Ishikawa (cell line): ENCODE measurements around the gene DACH1.

Experiments
- CEBPB ChIP-seq: IDR thresholded peaks from 2 replicates; pipeline ENCODE4 v1.6.1; 2012
- CREB1 ChIP-seq: IDR thresholded peaks from 2 replicates; pipeline ENCODE4 v1.6.1; 2012; ENCODE audit warnings: low read depth
- EGR1 ChIP-seq: IDR thresholded peaks from 2 replicates; pipeline ENCODE4 v1.6.1; 2012
- EP300 ChIP-seq: IDR thresholded peaks from 2 replicates; pipeline ENCODE4 v1.6.1; 2012; ENCODE audit warnings: borderline replicate concordance
- FOXM1 ChIP-seq: IDR thresholded peaks from 2 replicates; pipeline ENCODE4 v1.6.1; 2012; ENCODE audit warnings: low read depth, borderline replicate concordance
- NFIC ChIP-seq: IDR thresholded peaks from 2 replicates; pipeline ENCODE4 v1.6.1; 2012
- RAD21 ChIP-seq: IDR thresholded peaks from 2 replicates; pipeline ENCODE4 v1.6.1; 2012; ENCODE audit warnings: low read depth
- REST ChIP-seq: IDR thresholded peaks from 2 replicates; pipeline ENCODE4 v1.6.1; 2012; ENCODE audit warnings: low read depth, mild to moderate bottlenecking
- TAF1 ChIP-seq: IDR thresholded peaks from 2 replicates; pipeline ENCODE4 v1.6.1; 2012; ENCODE audit warnings: low read depth, mild to moderate bottlenecking
- TCF12 ChIP-seq: IDR thresholded peaks from 2 replicates; pipeline ENCODE4 v1.6.1; 2012; ENCODE audit warnings: low read depth
- TEAD4 ChIP-seq: IDR thresholded peaks from 2 replicates; pipeline ENCODE4 v1.6.1; 2012
- YY1 ChIP-seq: IDR thresholded peaks from 2 replicates; pipeline ENCODE4 v1.6.1; 2012; ENCODE audit warnings: low read depth
- ZBTB7A ChIP-seq: IDR thresholded peaks from 2 replicates; pipeline ENCODE4 v1.6.1; 2012; ENCODE audit warnings: low read depth
- TF ChIP-seq, protein P1 (sequence below): IDR thresholded peaks from 2 replicates; pipeline ENCODE4 v1.6.1; 2012
- TF ChIP-seq, protein P2 (sequence below): IDR thresholded peaks from 2 replicates; pipeline ENCODE4 v1.6.1; 2012

DACH1 gene

GRCh38 chr13:71488201-71488600 is 378.8 kb downstream of the DACH1 start:
- TF ChIP-seq YY1: no peak
- no peak for TF ChIP-seq CREB1
- no peak for TF ChIP-seq REST
- TF ChIP-seq, protein P1, sequence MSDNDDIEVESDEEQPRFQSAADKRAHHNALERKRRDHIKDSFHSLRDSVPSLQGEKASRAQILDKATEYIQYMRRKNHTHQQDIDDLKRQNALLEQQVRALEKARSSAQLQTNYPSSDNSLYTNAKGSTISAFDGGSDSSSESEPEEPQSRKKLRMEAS: no peak
- TF ChIP-seq NFIC: no peak
- TF ChIP-seq FOXM1: no peak
- TF ChIP-seq, protein P2, sequence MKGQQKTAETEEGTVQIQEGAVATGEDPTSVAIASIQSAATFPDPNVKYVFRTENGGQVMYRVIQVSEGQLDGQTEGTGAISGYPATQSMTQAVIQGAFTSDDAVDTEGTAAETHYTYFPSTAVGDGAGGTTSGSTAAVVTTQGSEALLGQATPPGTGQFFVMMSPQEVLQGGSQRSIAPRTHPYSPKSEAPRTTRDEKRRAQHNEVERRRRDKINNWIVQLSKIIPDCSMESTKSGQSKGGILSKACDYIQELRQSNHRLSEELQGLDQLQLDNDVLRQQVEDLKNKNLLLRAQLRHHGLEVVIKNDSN: no peak
- no peak for TF ChIP-seq EGR1
- no peak for TF ChIP-seq CEBPB
- TF ChIP-seq ZBTB7A: no peak
- no peak for TF ChIP-seq TAF1
- TF ChIP-seq EP300: no peak
- no peak for TF ChIP-seq TEAD4
- TF ChIP-seq TCF12: no peak
- TF ChIP-seq RAD21: no peak

GRCh38 chr13:71485913-71486312 is 381.1 kb downstream of the DACH1 start:
- TF ChIP-seq TAF1 (no peak), ZBTB7A (no peak), EP300 (no peak), YY1 (no peak), TEAD4 (no peak), EGR1 (no peak), NFIC (no peak)
- TF ChIP-seq, protein P1: no peak
- TF ChIP-seq, protein P2: no peak

DNA sequence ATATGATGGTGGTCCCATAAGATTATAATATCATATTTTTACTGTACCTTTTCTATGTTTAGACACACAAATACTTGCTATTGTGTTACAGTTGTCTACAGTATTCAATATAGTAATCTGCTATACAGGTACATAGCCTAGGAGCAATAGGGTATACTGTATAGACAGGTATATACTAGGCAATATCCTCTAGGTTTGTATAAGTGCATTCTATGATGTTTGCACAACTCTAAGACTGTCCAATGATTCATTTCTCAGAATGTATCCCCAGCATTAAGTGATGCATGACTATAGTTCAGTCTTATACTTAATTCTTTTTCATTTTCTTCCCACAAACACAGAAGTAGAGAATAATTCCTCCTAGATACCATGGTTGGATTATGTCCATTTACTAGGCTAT is 383.3 kb downstream of the DACH1 start:
- TF ChIP-seq EP300 (no peak), RAD21 (no peak), ZBTB7A (no peak), FOXM1 (no peak)
- TF ChIP-seq, protein P1: no peak
- TF ChIP-seq, protein P2: no peak

- TF ChIP-seq, protein P1: no peak
- TF ChIP-seq REST (no peak), EP300 (no peak), TEAD4 (no peak), FOXM1 (no peak), TAF1 (no peak), CREB1 (no peak), RAD21 (no peak), CEBPB (no peak)
- TF ChIP-seq, protein P2: no peak
These were observed 385.5 kb downstream of the DACH1 start for GRCh38 chr13:71481501-71481900.

- TF ChIP-seq FOXM1 (no peak), EGR1 (no peak), YY1 (no peak), TCF12 (no peak), EP300 (no peak), ZBTB7A (no peak), CEBPB (no peak), TAF1 (no peak), RAD21 (no peak), NFIC (no peak), CREB1 (no peak), REST (no peak)
- TF ChIP-seq, protein P2: no peak
- TF ChIP-seq, protein P1: no peak
These were observed 386.0 kb downstream of the DACH1 start for GRCh38 chr13:71481046-71481445.
